Loucy (cell line): Measurements from ENCODE around the gene SMPD2.

Experiments
- H2AFZ ChIP-seq: fragments of 200-600 bp; sonication (generic); 2 replicates; pipeline ENCODE4 v1.6.0; 2016; ENCODE audit warnings: antibody characterized with exemption, mild to moderate bottlenecking, low read length, moderate library complexity
- H3F3A ChIP-seq: fragments of 200-600 bp; 2 replicates; pipeline ENCODE4 v1.6.0; 2016; ENCODE audit warnings: antibody characterized with exemption, low read depth, mild to moderate bottlenecking
- H3K27me3 ChIP-seq: fragments of 200-600 bp; sonication (generic); 2 replicates; pipeline ENCODE4 v1.6.1; 2014; ENCODE audit warnings: low read length, mild to moderate bottlenecking; ENCODE audit not compliant: insufficient read depth, poor library complexity, severe bottlenecking
- H3K36me3 ChIP-seq: fragments of 200-600 bp; sonication (generic); 2 replicates; pipeline ENCODE4 v1.6.1; 2016; ENCODE audit warnings: low read length; ENCODE audit not compliant: insufficient read depth
- H3K4me1 ChIP-seq: fragments of 200-600 bp; sonication (generic); 2 replicates; pipeline ENCODE4 v1.5.1; 2014; ENCODE audit warnings: low read length, mild to moderate bottlenecking; ENCODE audit not compliant: insufficient read depth, poor library complexity, severe bottlenecking
- H3K4me2 ChIP-seq: fragments of 200-600 bp; sonication (generic); 2 replicates; pipeline ENCODE4 v1.6.0; 2014; ENCODE audit warnings: antibody characterized with exemption, low read length, low read depth, mild to moderate bottlenecking; ENCODE audit not compliant: poor library complexity, severe bottlenecking
- H3K4me3 ChIP-seq: fragments of 200-600 bp; sonication (generic); 2 replicates; pipeline ENCODE4 v1.5.1; 2014; ENCODE audit warnings: low read length, mild to moderate bottlenecking, mixed read lengths; ENCODE audit not compliant: poor library complexity, severe bottlenecking
- H3K79me2 ChIP-seq: fragments of 200-600 bp; sonication (generic); 2 replicates; pipeline ENCODE4 v1.6.1; 2014; ENCODE audit warnings: low read length; ENCODE audit not compliant: insufficient read depth
- H3K9ac ChIP-seq: fragments of 200-600 bp; sonication (generic); 2 replicates; pipeline ENCODE4 v1.6.0; 2014; ENCODE audit warnings: mild to moderate bottlenecking, low read depth, low read length, moderate library complexity; ENCODE audit not compliant: poor library complexity, severe bottlenecking
- H3K9me2 ChIP-seq: fragments of 200-600 bp; sonication (generic); replicated peaks from 2 replicates; pipeline ENCODE4 v1.6.1; 2016; ENCODE audit warnings: low read depth, low read length, mixed read lengths
- H3K9me3 ChIP-seq: fragments of 200-600 bp; sonication (generic); 2 replicates; pipeline ENCODE4 v1.6.1; 2014; ENCODE audit warnings: mild to moderate bottlenecking, antibody characterized with exemption, low read length, low read depth; ENCODE audit not compliant: insufficient read depth
- H4K20me1 ChIP-seq: fragments of 200-600 bp; sonication (generic); 2 replicates; pipeline ENCODE4 v1.6.0; 2014; ENCODE audit warnings: antibody characterized with exemption, low read length, mild to moderate bottlenecking; ENCODE audit not compliant: insufficient read depth, poor library complexity, severe bottlenecking
- EZH2phosphoT487 ChIP-seq: fragments of 200-600 bp; IDR thresholded peaks from 2 replicates; pipeline ENCODE4 v1.6.1; 2018; ENCODE audit warnings: antibody characterized with exemption, mild to moderate bottlenecking, moderate library complexity, borderline replicate concordance
- TF ChIP-seq, protein P1 (sequence below): fragments of 200-600 bp; sonication (generic); conservative IDR thresholded peaks from 2 replicates; pipeline ENCODE4 v1.5.1; 2014; ENCODE audit warnings: mild to moderate bottlenecking, antibody characterized with exemption, low read length

Gene SMPD2

DNA sequence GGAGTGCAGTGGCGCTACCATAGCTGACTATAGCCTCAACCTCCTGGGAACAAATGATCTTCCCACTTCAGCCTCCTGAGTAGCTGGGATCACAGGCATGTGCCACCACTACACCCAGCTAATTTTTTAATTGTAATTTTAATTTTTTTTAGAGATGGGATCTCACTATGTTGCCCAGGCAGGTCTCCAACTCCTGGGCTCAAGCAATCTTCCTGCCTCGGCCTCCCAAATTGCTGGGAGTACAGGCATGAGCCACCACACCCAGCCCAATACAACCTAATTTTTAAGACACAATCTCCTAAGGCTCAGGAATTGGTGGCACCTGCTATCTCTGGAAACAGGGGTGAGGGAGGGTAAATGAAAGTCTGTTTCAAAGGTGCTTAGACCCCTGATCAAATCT, 36.7 kb downstream of the SMPD2 start:
- peaks cover 51% of the 10 kb centered on the region for H4K20me1 ChIP-seq
- H3K4me2 ChIP-seq = peak overlapping the region; percentile 88
- H3K9ac ChIP-seq = peak overlapping the region; percentile 65
- H3K4me1 ChIP-seq = peaks cover 64% of the 10 kb centered on the region
- H3K79me2 ChIP-seq = peaks cover 88% of the 10 kb centered on the region
- H3K9me2 ChIP-seq = no peaks in the 10 kb centered on the region
- no peak for TF ChIP-seq EZH2phosphoT487
- TF ChIP-seq, protein P1, sequence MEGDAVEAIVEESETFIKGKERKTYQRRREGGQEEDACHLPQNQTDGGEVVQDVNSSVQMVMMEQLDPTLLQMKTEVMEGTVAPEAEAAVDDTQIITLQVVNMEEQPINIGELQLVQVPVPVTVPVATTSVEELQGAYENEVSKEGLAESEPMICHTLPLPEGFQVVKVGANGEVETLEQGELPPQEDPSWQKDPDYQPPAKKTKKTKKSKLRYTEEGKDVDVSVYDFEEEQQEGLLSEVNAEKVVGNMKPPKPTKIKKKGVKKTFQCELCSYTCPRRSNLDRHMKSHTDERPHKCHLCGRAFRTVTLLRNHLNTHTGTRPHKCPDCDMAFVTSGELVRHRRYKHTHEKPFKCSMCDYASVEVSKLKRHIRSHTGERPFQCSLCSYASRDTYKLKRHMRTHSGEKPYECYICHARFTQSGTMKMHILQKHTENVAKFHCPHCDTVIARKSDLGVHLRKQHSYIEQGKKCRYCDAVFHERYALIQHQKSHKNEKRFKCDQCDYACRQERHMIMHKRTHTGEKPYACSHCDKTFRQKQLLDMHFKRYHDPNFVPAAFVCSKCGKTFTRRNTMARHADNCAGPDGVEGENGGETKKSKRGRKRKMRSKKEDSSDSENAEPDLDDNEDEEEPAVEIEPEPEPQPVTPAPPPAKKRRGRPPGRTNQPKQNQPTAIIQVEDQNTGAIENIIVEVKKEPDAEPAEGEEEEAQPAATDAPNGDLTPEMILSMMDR = no peak
- H3K27me3 ChIP-seq = no peaks in the 10 kb centered on the region
- H3F3A ChIP-seq = no peaks in the 10 kb centered on the region
- peak overlapping the region; percentile 93 for H3K4me3 ChIP-seq
- no peak overlapping the region for H2AFZ ChIP-seq
- H3K36me3 ChIP-seq = peaks cover 29% of the 10 kb centered on the region; the same call in 1 of the 2 replicates
- H3K9me3 ChIP-seq = no peaks in the 10 kb centered on the region

DNA sequence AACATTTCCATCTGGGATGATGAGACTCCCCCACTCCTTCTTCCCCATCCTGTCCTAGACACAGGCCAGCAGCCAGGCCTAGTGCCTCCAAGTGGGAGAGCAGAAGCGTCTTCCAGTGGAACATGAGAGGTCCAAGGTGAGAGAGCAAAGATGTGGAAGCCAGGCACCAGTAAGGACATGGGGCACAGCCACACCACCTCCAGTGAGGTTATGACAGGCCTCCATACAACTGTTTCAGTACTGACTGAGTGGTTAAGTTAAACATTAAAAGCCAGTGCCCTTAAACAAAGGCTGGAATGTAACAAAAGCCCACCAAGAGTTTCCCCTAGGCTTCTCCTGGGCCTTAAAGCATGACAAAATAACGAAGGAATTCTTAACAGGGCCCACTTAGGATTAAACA, 37.2 kb downstream of the SMPD2 start:
- Histone ChIP-seq H3K9me3 (no peaks in the 10 kb centered on the region), H3K4me2 (peak overlapping the region; percentile 88), H3K9ac (peak overlapping the region; percentile 65), H3K4me3 (peak overlapping the region; percentile 93), H3K36me3 (peaks cover 24% of the 10 kb centered on the region; the same call in 1 of the 2 replicates), H4K20me1 (peaks cover 52% of the 10 kb centered on the region), H3K79me2 (peaks cover 89% of the 10 kb centered on the region), H2AFZ (no peak overlapping the region), H3K27me3 (no peaks in the 10 kb centered on the region), H3K4me1 (peaks cover 64% of the 10 kb centered on the region), H3F3A (no peaks in the 10 kb centered on the region), H3K9me2 (no peaks in the 10 kb centered on the region)
- TF ChIP-seq, protein P1 = no peak
- no peak for TF ChIP-seq EZH2phosphoT487

DNA sequence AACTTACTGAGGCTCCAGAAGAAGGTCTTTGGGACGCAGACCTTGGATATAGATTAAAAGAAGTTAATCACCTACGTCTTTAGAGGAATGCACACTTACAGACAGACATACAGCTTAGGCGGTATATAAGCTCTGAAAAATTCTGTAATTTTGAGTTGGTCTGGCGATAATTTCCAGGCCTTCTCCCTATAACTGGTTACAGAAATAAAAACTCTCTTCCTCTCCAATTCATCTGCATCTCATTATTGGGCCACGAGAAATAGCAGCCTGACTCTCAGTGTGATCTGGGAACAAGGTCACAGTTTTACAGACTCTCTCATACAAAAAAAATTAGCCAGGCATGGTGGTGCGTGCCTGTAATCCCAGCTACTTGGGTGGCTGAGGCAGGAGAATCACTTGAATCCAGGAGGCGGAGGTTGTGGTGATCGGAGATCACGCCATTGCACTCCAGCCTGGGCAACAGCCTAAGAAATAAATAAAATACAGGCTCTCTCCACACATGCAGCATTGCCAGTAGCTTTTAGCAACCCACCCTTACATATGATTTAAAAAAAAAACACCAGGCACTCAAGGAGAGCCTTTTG, 37.8 kb downstream of the SMPD2 start:
- H3K36me3 ChIP-seq = peaks cover 18% of the 10 kb centered on the region; the same call in 1 of the 2 replicates
- H2AFZ ChIP-seq = no peak overlapping the region
- H3F3A ChIP-seq = no peaks in the 10 kb centered on the region
- peaks cover 86% of the 10 kb centered on the region for H3K79me2 ChIP-seq
- H3K9me3 ChIP-seq = no peaks in the 10 kb centered on the region
- peak overlapping the region; percentile 93 for H3K4me3 ChIP-seq
- no peaks in the 10 kb centered on the region for H3K9me2 ChIP-seq
- H3K4me2 ChIP-seq = peak overlapping the region; percentile 88
- no peaks in the 10 kb centered on the region for H3K27me3 ChIP-seq
- TF ChIP-seq EZH2phosphoT487 = no peak
- TF ChIP-seq, protein P1 = no peak
- peaks cover 64% of the 10 kb centered on the region for H3K4me1 ChIP-seq
- peaks cover 52% of the 10 kb centered on the region for H4K20me1 ChIP-seq
- peak overlapping the region; percentile 65 for H3K9ac ChIP-seq
